Progenitor cell of endocrine pancreas (in vitro differentiated cells): ENCODE results near the gene GRSF1. TPM values are rescaled to one million over a fixed set of nuclear protein-coding genes. Genes with fewer than 3 reads are reported as not detected.

ENCODE experiments used
- DNase-seq: peaks from one replicate; pipeline ENCODE4 v3.0.0; 2021; ENCODE audit warnings: low spot score; ENCODE audit not compliant: unreplicated experiment
- H3K27ac Mint-ChIP-seq: 2 replicates; pipeline ENCODE4 v1.8.0; 2021; ENCODE audit warnings: mild to moderate bottlenecking, moderate library complexity, mixed read lengths
- H3K27me3 Mint-ChIP-seq: 2 replicates; pipeline ENCODE4 v1.8.0; 2021; ENCODE audit warnings: mixed read lengths
- H3K36me3 Mint-ChIP-seq: 2 replicates; pipeline ENCODE4 v1.8.0; 2022; ENCODE audit warnings: mixed read lengths; ENCODE audit not compliant: insufficient read depth
- H3K4me1 Mint-ChIP-seq: 2 replicates; pipeline ENCODE4 v1.8.0; 2021; ENCODE audit warnings: low read depth, mixed read lengths
- H3K4me3 Mint-ChIP-seq: 2 replicates; pipeline ENCODE4 v1.8.0; 2021; ENCODE audit warnings: low read depth, mild to moderate bottlenecking, moderate library complexity, mixed read lengths
- H3K9me3 Mint-ChIP-seq: 2 replicates; pipeline ENCODE4 v1.8.0; 2021; ENCODE audit warnings: low read depth, mixed read lengths
- total RNA-seq: library from RNA; stranded (reverse); gene quantifications from 2 replicates; pipeline ENCODE4 v1.2.1, GENCODE V29; 2021
- TF ChIP-seq, protein P1 (sequence below): fragments of 200-600 bp; sonication (generic); IDR thresholded peaks from one replicate; pipeline ENCODE4 v1.5.0; 2021; ENCODE audit warnings: antibody characterized with exemption, mild to moderate bottlenecking; ENCODE audit not compliant: unreplicated experiment

The GRSF1 gene
- total RNA-seq, 1 donor from 2014 or later: 87.8 TPM

DNA sequence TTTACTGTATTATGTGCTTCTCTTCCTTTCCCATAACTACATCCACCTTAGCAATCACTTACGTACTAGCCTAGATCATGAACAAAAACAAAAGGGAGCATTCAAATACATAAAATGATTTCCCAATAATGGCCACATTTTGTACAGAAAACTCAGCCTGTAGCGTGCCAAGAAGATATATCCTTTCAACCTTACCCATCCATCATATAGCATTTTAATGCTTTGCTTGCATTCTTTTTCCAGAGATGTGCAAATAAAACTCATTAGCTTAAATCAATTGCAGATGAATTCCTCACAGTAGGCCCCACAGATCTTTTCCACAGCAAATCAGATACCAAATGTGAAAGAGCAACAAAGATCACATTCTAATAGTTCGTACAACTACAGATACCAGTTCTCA is 20.8 kb downstream of the GRSF1 start:
- H3K27ac Mint-ChIP-seq: peak overlapping the region; percentile 46
- peaks cover 2% of the 10 kb centered on the region for H3K4me1 Mint-ChIP-seq
- TF ChIP-seq, protein P1, sequence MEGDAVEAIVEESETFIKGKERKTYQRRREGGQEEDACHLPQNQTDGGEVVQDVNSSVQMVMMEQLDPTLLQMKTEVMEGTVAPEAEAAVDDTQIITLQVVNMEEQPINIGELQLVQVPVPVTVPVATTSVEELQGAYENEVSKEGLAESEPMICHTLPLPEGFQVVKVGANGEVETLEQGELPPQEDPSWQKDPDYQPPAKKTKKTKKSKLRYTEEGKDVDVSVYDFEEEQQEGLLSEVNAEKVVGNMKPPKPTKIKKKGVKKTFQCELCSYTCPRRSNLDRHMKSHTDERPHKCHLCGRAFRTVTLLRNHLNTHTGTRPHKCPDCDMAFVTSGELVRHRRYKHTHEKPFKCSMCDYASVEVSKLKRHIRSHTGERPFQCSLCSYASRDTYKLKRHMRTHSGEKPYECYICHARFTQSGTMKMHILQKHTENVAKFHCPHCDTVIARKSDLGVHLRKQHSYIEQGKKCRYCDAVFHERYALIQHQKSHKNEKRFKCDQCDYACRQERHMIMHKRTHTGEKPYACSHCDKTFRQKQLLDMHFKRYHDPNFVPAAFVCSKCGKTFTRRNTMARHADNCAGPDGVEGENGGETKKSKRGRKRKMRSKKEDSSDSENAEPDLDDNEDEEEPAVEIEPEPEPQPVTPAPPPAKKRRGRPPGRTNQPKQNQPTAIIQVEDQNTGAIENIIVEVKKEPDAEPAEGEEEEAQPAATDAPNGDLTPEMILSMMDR: no peak
- H3K36me3 Mint-ChIP-seq: peaks cover 23% of the 10 kb centered on the region
- no peaks in the 10 kb centered on the region for H3K9me3 Mint-ChIP-seq
- DNase-seq: no peak
- no peak overlapping the region for H3K4me3 Mint-ChIP-seq
- H3K27me3 Mint-ChIP-seq: no peaks in the 10 kb centered on the region

DNA sequence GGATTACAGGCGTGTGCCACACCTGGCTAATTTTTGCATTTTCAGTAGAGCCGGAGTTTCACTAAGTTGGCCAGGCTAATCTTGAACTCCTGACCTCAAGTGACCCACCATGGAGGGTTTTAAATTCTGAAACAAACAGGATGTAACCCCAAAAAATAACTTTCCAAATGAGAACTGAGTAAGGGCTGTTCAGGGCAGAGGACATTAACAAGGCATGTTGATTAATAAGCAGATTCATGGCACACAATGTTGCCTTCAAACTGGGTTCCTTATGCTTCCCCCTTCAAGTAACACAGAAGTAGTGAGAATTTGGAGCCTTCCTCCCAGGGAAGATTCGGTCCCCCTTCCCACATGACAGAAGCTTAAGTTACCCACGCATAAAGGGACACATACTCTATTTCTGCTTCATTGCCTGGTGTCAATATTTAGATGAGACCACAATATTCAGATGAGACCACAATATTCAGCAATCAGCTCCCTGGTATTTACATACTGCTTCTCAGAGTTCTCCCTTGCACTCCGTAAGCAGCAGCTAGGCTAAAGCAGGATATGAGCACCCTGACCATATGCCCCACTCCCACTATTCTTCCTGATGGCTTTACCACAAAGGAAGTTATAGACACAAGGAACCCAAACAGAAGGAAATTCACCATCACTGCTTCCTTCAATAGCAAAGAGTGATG is 21.4 kb downstream of the GRSF1 start:
- Mint-ChIP-seq H3K27ac (peak overlapping the region; percentile 46), H3K4me1 (peaks cover 2% of the 10 kb centered on the region), H3K27me3 (no peaks in the 10 kb centered on the region), H3K9me3 (no peaks in the 10 kb centered on the region), H3K36me3 (peaks cover 23% of the 10 kb centered on the region), H3K4me3 (no peak overlapping the region)
- TF ChIP-seq, protein P1: no peak
- DNase-seq: no peak

DNA sequence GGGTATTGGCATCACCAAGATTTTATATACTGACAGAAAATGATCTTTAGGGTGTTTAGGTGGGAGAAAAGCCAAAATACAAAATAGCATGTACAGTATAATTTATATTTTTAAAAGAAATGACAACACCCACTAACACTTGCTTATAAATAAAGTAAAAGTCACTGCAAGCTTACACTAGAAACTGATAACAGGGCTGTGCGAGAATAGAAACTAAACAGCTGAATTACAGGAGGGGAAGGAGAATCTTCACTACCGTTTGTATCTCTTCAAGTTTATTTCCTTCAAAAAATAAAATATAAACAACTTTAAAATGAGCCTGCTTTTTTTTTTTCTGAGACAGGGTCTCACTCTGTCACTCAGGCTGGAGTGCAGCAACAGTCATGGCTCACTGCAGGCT is 22.8 kb downstream of the GRSF1 start:
- TF ChIP-seq, protein P1: no peak
- DNase-seq: no peak
- no peak overlapping the region for H3K27ac Mint-ChIP-seq
- H3K4me3 Mint-ChIP-seq: no peak overlapping the region
- peaks cover 17% of the 10 kb centered on the region for H3K36me3 Mint-ChIP-seq
- H3K9me3 Mint-ChIP-seq: no peaks in the 10 kb centered on the region
- H3K4me1 Mint-ChIP-seq: peaks cover 2% of the 10 kb centered on the region
- no peaks in the 10 kb centered on the region for H3K27me3 Mint-ChIP-seq

DNA sequence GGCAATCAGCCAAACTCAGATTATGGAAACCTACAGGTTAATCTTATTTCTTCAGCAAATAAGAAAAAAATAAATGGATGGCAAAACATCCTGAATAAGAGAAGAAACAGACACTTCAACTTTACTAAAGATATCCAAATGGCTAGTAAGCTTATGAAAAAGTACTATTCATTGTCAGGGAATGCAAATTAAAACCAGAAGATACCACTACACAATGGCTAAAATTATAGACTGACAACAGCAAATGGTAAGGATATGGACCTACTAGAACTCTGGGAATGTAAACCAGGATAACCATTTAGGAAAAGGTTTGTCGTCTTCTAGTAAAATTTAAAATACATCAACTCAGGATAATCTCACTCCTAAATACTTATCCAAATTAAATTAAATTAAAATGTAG is 24.3 kb downstream of the GRSF1 start:
- peaks cover 14% of the 10 kb centered on the region for H3K36me3 Mint-ChIP-seq
- DNase-seq: no peak
- H3K27me3 Mint-ChIP-seq: no peaks in the 10 kb centered on the region
- no peak overlapping the region for H3K4me3 Mint-ChIP-seq
- no peak overlapping the region for H3K27ac Mint-ChIP-seq
- H3K9me3 Mint-ChIP-seq: no peaks in the 10 kb centered on the region
- H3K4me1 Mint-ChIP-seq: peaks cover 2% of the 10 kb centered on the region
- TF ChIP-seq, protein P1: no peak

DNA sequence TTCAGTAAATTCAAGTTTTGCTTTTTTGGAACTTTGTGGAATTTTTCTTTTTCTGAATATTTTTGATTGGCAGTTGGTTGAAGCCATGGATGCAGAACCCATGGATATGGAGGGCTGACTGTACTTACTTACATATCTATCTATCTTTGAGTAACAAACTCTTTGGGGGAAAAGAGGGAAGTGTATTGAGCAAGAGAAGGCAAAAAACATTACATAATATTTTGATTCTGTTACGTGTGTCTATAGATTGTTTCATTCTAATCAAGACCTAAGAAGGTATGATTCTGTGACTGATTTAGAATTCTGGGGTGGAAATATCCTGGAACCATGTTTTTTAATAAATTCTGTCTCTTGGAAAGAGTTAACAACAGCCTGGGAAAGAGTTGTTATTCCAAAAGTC is 31.5 kb downstream of the GRSF1 start:
- DNase-seq: no peak
- Mint-ChIP-seq H3K4me1 (peaks cover 5% of the 10 kb centered on the region), H3K9me3 (no peaks in the 10 kb centered on the region), H3K36me3 (peaks cover 11% of the 10 kb centered on the region), H3K4me3 (no peak overlapping the region), H3K27ac (no peak overlapping the region), H3K27me3 (no peaks in the 10 kb centered on the region)
- TF ChIP-seq, protein P1: no peak
